NCI-H2196 treated with DMSO at 0.1 percent for 48 hours (cell line): Measurements from ENCODE around the gene CS.
A peak's percentile ranks its signal among the peaks of the same experiment; 100 is the strongest.
"Not testable (repeated sequence)": the region's sequence is repeated elsewhere in the genome, so short reads cannot be mapped to it uniquely, and the experiment has no call there.

Experiments
- DNase-seq: peaks from one replicate; lab custom pipeline; 2025; ENCODE audit not compliant: unreplicated experiment; lab: John Stamatoyannopoulos, UW

CS gene

DNA sequence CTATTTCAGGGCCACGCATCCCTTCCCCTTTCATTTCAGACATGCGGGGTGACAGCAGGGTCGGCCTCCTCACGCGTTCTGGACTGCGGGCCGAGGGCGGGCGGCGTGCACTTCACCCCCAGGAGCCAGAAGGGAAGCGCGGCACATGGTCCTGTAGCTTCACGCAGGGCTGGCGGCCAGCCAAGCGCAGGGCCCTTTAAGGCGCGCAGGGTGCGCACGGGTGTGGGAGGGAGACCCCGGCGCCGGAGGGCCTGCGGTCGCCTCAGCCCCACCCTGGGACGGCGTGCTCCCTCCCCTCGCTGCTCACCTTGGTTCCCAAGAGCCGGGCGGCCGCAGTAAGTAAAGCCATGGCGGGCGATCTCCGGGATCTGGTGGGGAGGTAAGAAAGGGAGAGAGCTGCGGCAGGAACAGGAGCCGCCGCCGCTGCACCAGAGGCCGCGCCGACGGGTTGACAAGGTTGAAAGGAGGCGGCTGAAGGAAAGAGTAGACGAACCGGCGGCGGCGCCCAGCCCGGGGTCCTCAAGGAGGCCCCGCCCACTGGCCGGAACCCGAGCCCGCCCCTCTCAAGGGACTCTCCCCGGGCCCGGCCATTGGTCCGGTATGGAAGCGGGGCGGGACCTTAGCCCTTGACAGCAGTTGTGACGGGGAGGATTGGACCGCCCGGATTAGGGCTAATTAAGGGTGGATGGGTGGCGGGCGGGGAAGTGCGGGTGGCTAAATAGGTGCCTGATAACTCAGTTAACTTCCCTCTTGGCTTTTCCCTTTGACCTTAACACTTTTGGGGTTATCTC lies at the start of gene CS:
Gene CS, minus strand, starts transcription at position 478 of the 791 bp plus-strand sequence. Its CDS starts 129 bp downstream, at position 349.
- DNase-seq, result peak; percentile 97

DNA sequence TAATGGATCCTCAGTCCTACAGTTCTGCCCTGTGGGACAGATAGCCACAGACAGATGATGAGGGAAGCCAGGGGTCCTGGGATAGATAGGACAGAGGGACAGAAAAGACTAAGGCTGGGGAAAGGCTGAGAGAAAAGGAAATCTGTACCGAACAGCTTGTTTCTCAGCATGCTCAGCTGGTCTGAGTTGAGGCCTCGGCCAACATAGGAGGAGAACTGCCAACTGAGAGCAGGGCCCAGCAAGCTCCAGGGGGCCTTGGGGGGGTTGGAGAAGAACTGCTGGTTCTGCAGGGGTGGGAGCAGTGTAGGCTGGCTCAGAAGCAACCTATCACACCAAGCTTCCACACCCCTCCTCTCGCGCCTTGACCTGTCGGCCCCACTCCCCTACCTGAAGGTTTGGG lies 48.6 kb upstream of the CS start:
- no peak for DNase-seq

DNA sequence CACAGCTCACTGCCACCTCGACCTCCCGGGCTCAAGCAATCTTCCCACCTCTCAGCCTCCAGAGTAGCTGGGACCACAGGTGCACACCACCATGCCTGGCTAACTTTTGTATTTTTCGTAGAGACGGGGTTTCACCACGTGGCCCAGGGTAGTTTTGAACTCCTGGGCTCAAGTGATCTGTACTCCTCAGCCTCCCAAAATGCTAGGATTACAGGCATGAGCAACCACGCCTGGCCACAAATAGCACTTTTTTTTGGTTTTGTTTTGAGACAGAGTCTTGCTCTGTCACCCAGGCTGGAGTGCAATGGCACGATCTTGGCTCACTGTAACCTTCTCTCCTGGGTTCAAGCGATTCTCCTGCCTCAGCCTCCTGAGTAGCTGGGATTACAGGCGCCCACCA lies 47.1 kb upstream of the CS start:
- DNase-seq, result not testable (repeated sequence)

GRCh38 chr12:56346675-56347074 lies 46.5 kb upstream of the CS start:
- no peak for DNase-seq

DNA sequence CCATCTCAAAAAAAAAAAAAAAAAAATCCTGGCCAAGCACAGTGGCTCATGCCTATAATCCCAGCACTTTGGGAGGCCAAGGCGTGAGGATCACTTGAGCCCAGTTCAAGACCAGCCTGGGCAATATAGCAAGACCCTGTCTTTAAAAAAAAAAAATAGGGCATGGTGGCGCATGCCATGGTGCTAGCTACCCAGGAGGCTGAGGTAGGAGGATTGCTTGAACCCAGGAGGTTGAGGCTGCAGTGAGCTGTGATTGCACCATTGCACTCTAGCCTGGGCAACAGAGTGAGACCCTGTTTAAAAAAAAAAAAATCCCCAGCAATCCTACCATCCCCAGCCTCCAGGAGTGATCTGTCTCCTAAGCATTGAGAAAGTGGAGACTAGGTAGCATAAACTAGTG lies 42.2 kb upstream of the CS start:
- not testable (repeated sequence) for DNase-seq

DNA sequence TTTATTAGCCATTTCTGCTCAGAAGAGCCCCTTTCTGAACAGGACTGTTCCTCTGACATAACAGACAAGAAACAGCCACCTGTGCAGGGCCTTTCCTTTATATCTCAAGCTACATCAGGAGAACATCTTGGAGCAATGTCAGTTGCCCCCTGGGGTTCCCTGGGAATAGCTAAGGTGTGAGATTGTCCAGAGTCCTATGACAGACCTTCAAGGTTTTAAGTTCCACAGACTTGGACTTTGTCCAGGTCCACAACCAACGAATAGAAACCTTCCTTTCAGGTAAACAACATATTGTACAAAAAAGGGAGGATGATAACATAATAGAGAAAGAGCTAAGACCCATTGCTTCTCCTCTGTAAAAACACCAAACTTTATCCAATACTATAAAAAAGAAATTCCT lies 41.5 kb upstream of the CS start:
- no peak for DNase-seq

DNA sequence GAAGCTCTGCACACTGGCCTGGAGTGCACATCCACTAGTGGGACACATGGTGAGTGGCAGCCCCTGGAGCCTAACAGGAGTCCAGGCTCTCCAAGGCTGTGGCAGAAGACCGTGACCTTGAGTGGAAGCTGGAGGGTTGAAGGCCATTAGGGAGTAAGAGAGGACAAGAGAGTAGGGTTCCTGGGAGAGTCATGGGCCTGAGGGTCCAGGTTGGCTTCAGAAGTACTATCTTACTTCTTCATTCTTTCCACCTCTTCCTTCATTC lies 39.0 kb upstream of the CS start:
- no peak for DNase-seq

GRCh38 chr12:56338308-56339157 lies 38.4 kb upstream of the CS start, which contains the start of gene IL23A:
Gene IL23A (plus strand): TSS chr12:56338884. CDS start chr12:56339045, 161 bp downstream.
- no peak for DNase-seq

- DNase-seq, result no peak
Measured at GRCh38 chr12:56337753-56338251, 37.7 kb upstream of the CS start.

DNA sequence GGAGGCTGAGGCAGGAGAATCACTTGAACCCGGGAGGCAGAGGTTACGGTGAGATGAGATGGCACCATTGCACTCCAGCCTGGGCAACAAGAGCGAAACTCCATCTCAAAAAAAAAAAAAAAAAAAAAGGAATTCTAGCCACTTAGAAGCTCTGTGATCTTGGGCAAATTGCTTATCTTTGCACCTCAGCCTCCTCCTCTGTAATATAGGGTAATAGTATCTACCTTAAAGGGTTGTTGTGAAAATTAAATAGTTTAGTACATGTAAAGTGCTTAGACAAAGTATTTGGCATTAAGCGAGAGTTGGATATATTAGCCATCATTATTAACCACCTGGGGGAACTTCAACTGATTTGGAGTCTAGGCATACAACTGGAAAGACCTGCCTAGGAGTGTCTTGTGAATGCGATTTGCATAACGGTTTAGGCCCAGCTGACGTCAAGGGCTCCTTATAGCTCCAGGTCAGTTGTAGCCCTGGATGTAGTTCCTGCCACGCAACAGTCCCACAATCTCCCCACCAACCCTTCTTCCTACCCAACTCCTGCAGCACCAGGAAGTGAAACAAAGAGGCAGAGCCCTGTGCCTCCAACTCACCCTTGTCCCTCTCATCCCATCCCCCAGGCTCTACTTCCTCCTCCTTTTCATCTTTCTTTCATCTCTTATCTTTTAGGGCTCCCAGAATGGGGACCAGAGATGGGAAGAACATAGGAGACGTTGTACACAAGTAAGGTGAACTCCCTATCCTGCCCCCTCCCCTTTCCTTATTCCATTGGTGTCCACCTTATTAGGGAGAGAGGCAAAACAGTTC lies 36.4 kb upstream of the CS start:
- DNase-seq, result no peak

DNA sequence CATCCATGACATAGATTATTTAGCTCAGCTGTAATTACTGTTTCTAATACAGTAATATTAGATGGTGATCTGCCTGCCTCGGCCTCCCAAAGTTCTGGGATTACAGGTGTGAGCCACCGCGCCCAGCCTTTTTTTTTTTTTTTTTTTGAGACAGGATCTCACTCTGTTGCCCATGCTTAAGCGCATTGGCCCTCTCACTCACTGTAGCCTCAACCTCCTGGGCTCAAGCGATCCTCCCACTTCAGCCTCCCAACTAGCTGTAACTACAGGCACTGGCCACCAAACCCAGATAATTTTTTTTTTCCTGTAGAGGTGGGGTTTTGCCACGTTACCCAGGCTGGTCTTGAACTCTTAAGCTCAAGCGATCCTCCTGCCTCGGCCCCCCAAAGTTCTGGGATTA lies 35.4 kb upstream of the CS start:
- not testable (repeated sequence) for DNase-seq

DNA sequence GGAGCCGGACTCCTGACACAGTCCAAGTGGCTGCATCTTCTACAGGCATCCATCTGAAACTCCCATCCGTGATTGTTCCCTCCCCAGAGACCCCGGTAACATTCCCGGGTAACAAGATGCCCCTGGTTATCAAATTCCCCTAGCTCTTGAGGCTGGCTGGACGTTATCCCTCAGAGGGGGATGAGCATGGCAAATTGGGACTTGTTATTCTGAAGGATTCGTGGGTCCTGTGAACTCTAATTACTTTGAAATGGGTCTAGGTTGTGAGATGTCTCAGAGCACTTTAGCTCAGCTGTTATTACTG lies 34.3 kb upstream of the CS start:
- no peak for DNase-seq

DNA sequence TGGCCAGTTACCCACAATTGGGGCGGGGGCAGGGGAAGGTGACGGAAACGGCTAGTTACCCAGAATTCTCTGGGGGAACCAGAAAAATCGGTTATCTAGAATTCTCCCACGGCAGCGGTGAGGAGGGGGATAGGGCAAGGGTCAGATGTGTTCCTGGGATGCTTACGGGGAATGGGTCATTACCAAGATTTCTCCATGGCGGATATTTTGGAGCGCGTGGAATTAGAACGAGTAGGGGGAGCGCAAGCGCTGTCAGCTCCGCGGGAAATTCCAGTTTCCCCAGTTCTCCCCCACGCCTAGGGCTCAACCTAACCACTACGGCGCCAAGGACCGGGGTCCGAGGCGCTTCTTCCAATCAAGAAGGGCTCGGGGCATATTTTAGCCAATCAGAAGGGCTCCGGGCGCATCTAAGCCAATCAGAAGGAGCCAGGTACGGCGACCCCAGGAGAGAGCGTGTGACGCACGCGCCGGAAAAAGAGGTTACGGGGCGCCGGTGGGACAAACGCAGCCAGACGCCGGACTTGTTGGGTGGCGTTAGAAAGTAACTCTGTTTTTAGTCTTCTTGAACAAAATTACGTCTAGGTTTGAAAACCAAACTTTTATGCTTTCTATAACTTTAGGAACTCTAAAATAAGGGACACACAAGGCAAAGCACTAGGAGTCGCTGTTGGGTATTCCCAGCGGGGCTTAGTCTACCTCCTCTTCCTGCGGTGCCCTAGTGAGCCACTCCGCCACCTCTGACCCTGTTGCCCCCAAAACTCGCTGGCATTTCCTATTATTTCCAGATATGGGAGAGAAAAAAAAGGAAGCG lies 33.8 kb upstream of the CS start, which contains the start of gene PAN2:
Gene PAN2, minus strand, starts transcription at position 322 of the 811 bp plus-strand sequence. CDS start 906 bp downstream, outside the sequence.
- DNase-seq, result peak; percentile 95

DNA sequence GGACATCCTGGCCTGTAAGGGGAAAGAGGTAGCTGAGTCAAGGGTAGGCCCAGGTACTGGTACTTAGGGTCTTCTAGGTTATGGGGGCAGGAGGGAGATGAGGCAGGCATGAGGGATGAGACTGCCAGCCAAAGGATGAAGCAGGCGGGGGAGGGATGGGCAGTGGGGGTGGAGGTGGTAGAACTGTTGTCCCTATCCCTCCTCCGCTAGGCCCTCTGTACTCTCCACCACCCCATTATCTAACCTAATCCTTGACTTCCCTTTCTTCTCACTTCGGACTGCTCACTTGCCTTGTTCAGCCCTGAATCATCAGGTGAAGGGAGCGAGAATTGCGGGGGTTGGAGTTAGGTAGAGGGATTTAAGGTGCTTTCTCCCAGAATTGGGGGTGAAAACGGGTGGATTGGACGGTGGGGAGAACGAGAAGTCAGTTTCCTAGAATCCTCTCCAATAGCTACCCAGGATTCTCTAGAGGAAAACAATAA lies 33.1 kb upstream of the CS start:
- no peak for DNase-seq

DNA sequence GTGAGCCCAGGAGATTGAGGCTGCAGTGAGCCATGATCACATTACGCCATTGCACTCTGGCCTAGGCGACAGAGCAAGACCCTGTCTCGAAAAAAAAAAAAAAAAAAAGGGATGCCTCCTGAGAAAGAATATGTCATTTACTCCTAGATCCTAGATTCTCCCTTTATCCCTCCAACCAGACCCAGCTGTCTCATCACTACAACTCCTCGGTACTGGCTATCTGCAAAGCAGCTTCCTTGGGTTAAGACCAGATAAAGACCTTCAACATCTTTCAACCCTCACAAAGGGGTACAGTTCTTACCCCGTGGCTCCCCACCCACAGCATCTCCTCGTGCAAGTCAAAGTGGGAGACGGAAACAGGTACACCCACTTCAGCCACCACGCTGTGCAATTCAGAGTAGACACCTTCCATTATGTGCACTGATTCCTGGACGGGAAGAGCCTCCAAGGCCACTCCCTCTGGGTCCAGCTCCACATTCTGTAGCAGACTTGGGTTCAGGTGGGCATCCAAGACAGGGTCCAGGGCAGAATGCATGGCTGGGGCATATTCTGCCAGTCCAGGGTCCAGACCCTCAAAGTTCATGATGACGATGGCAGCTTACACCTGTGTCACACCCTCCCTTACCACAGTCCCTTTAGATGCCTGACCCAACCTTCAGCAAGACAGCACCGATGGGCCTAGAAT lies 32.5 kb upstream of the CS start:
- DNase-seq, result no peak

DNA sequence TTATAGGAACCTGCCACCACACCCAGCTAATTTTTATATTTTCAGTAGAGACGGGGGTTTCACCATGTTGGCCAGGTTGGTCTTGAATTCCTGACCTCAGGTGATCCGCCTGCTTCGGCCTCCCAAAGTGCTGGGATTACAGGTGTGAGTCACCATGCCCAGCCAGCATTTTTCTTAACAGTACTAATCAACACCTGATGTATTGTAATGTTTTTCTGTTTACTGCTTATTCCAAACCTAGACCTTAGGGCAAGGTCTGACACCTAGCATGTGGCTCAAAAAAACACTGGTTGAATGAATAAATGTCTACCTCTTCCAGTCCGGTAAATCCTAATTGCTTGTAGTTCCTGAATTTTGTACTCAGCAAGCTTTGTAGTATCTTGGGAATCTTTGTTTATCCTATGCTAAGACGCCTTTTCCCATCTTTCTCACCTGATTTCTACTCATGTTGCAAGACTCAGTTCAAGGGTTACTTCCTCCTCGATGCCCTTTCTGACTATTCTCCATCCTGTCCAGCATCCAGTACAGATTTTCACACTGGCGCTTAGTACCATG lies 30.9 kb upstream of the CS start:
- no peak for DNase-seq

- DNase-seq, result no peak
Measured at GRCh38 chr12:56326533-56326932, 26.4 kb upstream of the CS start.

DNA sequence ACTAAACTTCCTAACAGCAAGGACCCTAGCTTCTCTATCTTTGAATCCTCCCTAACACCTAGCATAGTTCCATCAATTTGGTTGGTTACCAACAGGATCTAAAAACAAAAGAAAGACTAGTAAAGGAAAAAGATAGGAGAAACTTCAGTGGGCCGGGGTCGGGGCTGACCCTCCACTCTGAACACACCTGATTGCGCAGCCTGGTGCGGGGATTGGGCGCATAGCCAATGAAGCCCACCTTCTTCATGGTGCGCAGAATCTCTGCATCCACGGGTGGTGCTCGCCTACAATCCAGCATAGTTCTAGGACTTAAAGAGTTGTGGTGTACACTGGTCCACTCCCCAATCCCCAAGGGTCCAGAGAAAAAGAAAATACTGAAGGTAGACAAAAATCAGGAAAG lies 26.0 kb upstream of the CS start:
- no peak for DNase-seq

DNA sequence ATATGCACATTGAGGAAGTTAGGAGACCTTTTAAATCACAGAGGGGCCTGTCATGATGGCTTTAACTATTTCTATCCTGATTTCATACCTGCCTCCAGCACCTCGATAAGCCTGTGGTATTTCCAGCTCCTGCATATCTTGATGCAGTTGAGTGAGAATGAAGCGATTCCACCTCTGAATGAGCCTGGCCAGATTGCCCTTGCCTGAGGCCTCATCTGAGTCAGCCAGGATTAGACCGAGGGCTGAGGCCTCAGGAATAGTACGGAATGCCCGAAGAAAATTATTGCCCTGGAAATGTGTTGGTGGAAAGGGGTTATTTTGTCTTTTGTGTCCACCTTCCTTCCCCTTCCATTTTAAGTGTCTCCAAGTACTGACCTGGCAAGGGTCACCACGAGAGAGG lies 24.1 kb upstream of the CS start:
- DNase-seq, result no peak

GRCh38 chr12:56321610-56322009 lies 21.5 kb upstream of the CS start:
- not testable (repeated sequence) for DNase-seq
